Heart left ventricle (tissue), 16 donors: ENCODE data around the gene ADRB1. TPM values are rescaled to one million over a fixed set of nuclear protein-coding genes. Genes with fewer than 3 reads are reported as not detected.

Experiments used
- ATAC-seq, 4 donors: fragments of 200-7000 bp; cut with Tn5 transposase; one replicate each; pipeline ENCODE4 v1.9.1; 2020 to 2022; ENCODE audit warnings: moderate library complexity in 4 of 4, mild to moderate bottlenecking in 3 of 4, moderate number of reproducible peaks in 1 of 4
- DNase-seq, 5 donors: peaks; one replicate each; pipeline ENCODE4 v3.0.0-alpha.2; 2020
- H3K27ac ChIP-seq, 12 donors: fragments of 200-600 bp; sonication (generic) in 4 of 12; one replicate each; pipeline versions ENCODE4 v1.5.0 to v1.8.0; 2016 to 2022; ENCODE audit warnings: mild to moderate bottlenecking in 2 of 12
- H3K27me3 ChIP-seq, 9 donors: fragments of 200-600 bp; sonication (generic) in 2 of 9; one replicate each; pipeline versions ENCODE4 v1.5.1 to v1.8.0; 2016 to 2022; ENCODE audit warnings: mild to moderate bottlenecking in 3 of 9
- H3K36me3 ChIP-seq, 9 donors: fragments of 200-600 bp; sonication (generic) in 2 of 9; one replicate each; pipeline versions ENCODE4 v1.5.0 to v1.8.0; 2018 to 2022; ENCODE audit warnings: mild to moderate bottlenecking in 2 of 9
- H3K4me1 ChIP-seq, 12 donors: fragments of 200-600 bp; sonication (generic) in 4 of 12; one replicate each; pipeline versions ENCODE4 v1.5.0 to v1.8.0; 2016 to 2022; ENCODE audit warnings: mild to moderate bottlenecking in 3 of 12
- H3K4me3 ChIP-seq, 12 donors: fragments of 200-600 bp; sonication (generic) in 4 of 12; one replicate each; pipeline versions ENCODE4 v1.5.0 to v1.8.0; 2017 to 2022; ENCODE audit warnings: mild to moderate bottlenecking in 9 of 12, moderate library complexity in 4 of 12
- H3K9me3 ChIP-seq, 12 donors: fragments of 200-600 bp; sonication (generic) in 4 of 12; one replicate each; pipeline versions ENCODE4 v1.5.0 to v1.8.0; 2016 to 2022; ENCODE audit warnings: mild to moderate bottlenecking in 1 of 12
- CTCF ChIP-seq, 12 donors: fragments of 200-600 bp; sonication (generic) in 4 of 12; IDR thresholded peaks; one replicate each; pipeline versions ENCODE4 v1.5.0 to v1.8.0; 2018 to 2022; ENCODE audit warnings: antibody characterized with exemption in 12 of 12, mild to moderate bottlenecking in 5 of 12
- POLR2A ChIP-seq, 2 donors: fragments of 450-650 bp; IDR thresholded peaks; one replicate each; pipeline ENCODE4 v1.6.1; 2017; ENCODE audit warnings: antibody characterized with exemption in 2 of 2, mild to moderate bottlenecking in 2 of 2, moderate library complexity in 2 of 2
- WGBS, 4 donors: extraction: QIAGEN DNeasy Blood & Tissue Kit in 2 of 4; methylation state at CpG; one replicate each; pipeline versions ENCODE4 v1.1.5 to v1.1.7; 2013 to 2018; 5-methylcytosine and 5-hydroxymethylcytosine counted together
- intact Hi-C, 10 donors: fragments of 100-400 bp; cut with DNase I; formaldehyde crosslinking; loops; one replicate each; pipeline versions ENCODE4 v1.11.1 to v1.14.2; 2022
- polyA plus RNA-seq, 2 donors: library from polyadenylated mRNA; stranded (reverse); fragments of 200-250 nt; gene quantifications; one replicate each; pipeline ENCODE4 v1.2.3, GENCODE V29; 2013
- total RNA-seq, 9 donors: library from RNA; depleted of rRNA in 2 of 9; stranded (reverse); fragments of >200 nt in 2 of 9; fragmentation: NEBNext Ultra II Directional in 3 of 9; extraction: Animal tissue kit (Norgen Biotek cat#: 25700) in 3 of 9; gene quantifications; one replicate each; pipeline versions ENCODE4 v1.1.0 to v1.2.4, GENCODE V29; 2016 to 2023
- donor health status: ischemic (EF 13 %, LVEDD 7.1; RV severe dilation, severe dysfunction).
- donor health status: healthy with polysubstance abuse.
- donor health status: DM: no; HTN: yes; CAD: no.
- donor health status: DM: no; HTN: no; CAD: no.
- donor health status: ischemic (EF 25% LVEDD 6.9; RV normal size, moderate dysfunction).
- donor health status: ischemic (EF 25% LVEDD 5.7; RV mildly dilated, moderate dysfunction).
- donor health status: healthy.
- donor health status: DM: yes; HTN: yes; CAD: no.
- donor health status: ischemic (EF 35%, LVEDD 5.7; RV mildly dilated, moderate dysfunction).
- donor health status: nonischemic (EF 11% LVEDD 7.7; RV severe dilation, severe dysfunction).
- donor health status: DM: yes; HTN: yes; CAD: no.
- donor health status: PGD.
- donor health status: ischemic (EF 29% LVEDD 5.4; RV normal size, mild dysfunction).
- donor health status: nonischemic (EF 23%, LVEDD 6.1; RV moderate dilation, normal function).

The ADRB1 gene
- total and polyA plus RNA-seq, 11 donors = 7.3 to 115 (median 59.4) TPM

GRCh38 chr10:114059561-114059960 lies 15.9 kb downstream of the ADRB1 start:
- Histone ChIP-seq H3K36me3 (no peaks in the 10 kb centered on the region), H3K4me3 (no peak overlapping the region), H3K27ac (peak overlapping the region in 4 of 12 donors; percentile 14 to 47 (median 42)), H3K27me3 (no peaks in the 10 kb centered on the region), H3K4me1 (peaks cover 0 to 51% (median 19%) of the 10 kb centered on the region in 12 donors), H3K9me3 (no peaks in the 10 kb centered on the region)
- ATAC-seq = no peak
- TF ChIP-seq POLR2A (IDR thresholded peaks at IDR 0.05) = no peak
- TF ChIP-seq CTCF (IDR thresholded peaks at IDR 0.05) = no peak
- intact Hi-C loops = no loop called here
- DNase-seq = no peak

GRCh38 chr10:114060456-114060855 lies 16.8 kb downstream of the ADRB1 start:
- Histone ChIP-seq H3K4me1 (peaks cover 0 to 55% (median 26%) of the 10 kb centered on the region in 12 donors), H3K9me3 (no peaks in the 10 kb centered on the region), H3K4me3 (no peak overlapping the region), H3K27me3 (no peaks in the 10 kb centered on the region), H3K36me3 (no peaks in the 10 kb centered on the region), H3K27ac (peak overlapping the region in 1 of 12 donors; percentile 4)
- DNase-seq = no peak
- WGBS, 4 donors = 61 to 77% (median 72%) methylated on average over 2 of the region's 2 CpGs
- ATAC-seq = no peak
- intact Hi-C loops = loop anchor here in 2 of 10 donors (10.0 kb wide), 2 partner anchors 166 to 206 kb away; partner anchors contain the start of genes DCLRE1A (in 1 of the 2) and NHLRC2 (in 1 of the 2)
- TF ChIP-seq POLR2A (IDR thresholded peaks at IDR 0.05) (no peak), CTCF (IDR thresholded peaks at IDR 0.05) (no peak)

- H3K4me3 ChIP-seq = no peak overlapping the region
- H3K27ac ChIP-seq = peak overlapping the region in 1 of 12 donors; percentile 17
- intact Hi-C loops = loop anchor here in 2 of 10 donors (10.0 kb wide), 2 partner anchors 166 to 206 kb away; partner anchors contain the start of genes DCLRE1A (in 1 of the 2) and NHLRC2 (in 1 of the 2)
- 76 to 86% (median 81%) methylated on average over 6 of the region's 6 CpGs for WGBS, 4 donors
- no peaks in the 10 kb centered on the region for H3K36me3 ChIP-seq
- TF ChIP-seq CTCF (IDR thresholded peaks at IDR 0.05) = no peak
- TF ChIP-seq POLR2A (IDR thresholded peaks at IDR 0.05) = no peak
- ATAC-seq = no peak
- H3K4me1 ChIP-seq = peaks cover 0 to 60% (median 31%) of the 10 kb centered on the region in 12 donors
- DNase-seq = no peak
- H3K27me3 ChIP-seq = no peaks in the 10 kb centered on the region
- no peaks in the 10 kb centered on the region for H3K9me3 ChIP-seq
Measured at GRCh38 chr10:114061148-114061547, 17.5 kb downstream of the ADRB1 start.

- ATAC-seq (no peak), DNase-seq (no peak)
- peak overlapping the region in 2 of 12 donors; percentile 17 to 29 for H3K27ac ChIP-seq
- no peaks in the 10 kb centered on the region for H3K36me3 ChIP-seq
- H3K9me3 ChIP-seq = no peaks in the 10 kb centered on the region
- H3K4me3 ChIP-seq = no peak overlapping the region
- intact Hi-C loops = loop anchor here in 2 of 10 donors (10.0 kb wide), 2 partner anchors 167 to 207 kb away; partner anchors contain the start of genes DCLRE1A (in 1 of the 2) and NHLRC2 (in 1 of the 2)
- no peak for TF ChIP-seq CTCF (IDR thresholded peaks at IDR 0.05)
- TF ChIP-seq POLR2A (IDR thresholded peaks at IDR 0.05) = no peak
- H3K4me1 ChIP-seq = peaks cover 0 to 64% (median 35%) of the 10 kb centered on the region in 12 donors
- 85 to 93% (median 92%) methylated on average over 9 of the region's 9 CpGs for WGBS, 4 donors
- no peaks in the 10 kb centered on the region for H3K27me3 ChIP-seq
Measured at GRCh38 chr10:114061789-114062188, 18.1 kb downstream of the ADRB1 start.
